ENCODE results near the gene PARN.

Gene PARN

GRCh38 chr16:14485811-14486519 lies 144.1 kb downstream of the PARN start:
- Mint-ChIP-seq H3K9me3 (peaks cover 4% of the 10 kb centered on the region), H3K36me3 (ENCODE audit: low read depth) (peaks cover 18% of the 10 kb centered on the region), H3K27me3 (ENCODE audit: low read depth) (peaks cover 3% of the 10 kb centered on the region), H3K4me3 (peak overlapping the region in 1 of 3 experiments; percentile 70), H3K4me1 (peaks cover 53% of the 10 kb centered on the region), H3K27ac (peak overlapping the region; percentile 80 to 90 (median 84))
- TF ChIP-seq CTCF (IDR thresholded peaks at IDR 0.05; ENCODE audit: unreplicated experiment in 3 of 3) = no peak

- Mint-ChIP-seq H3K4me1 (peaks cover 53% of the 10 kb centered on the region), H3K27ac (peak overlapping the region; percentile 54 to 85 (median 71)), H3K36me3 (ENCODE audit: low read depth) (peaks cover 26% of the 10 kb centered on the region), H3K4me3 (peak overlapping the region in 1 of 3 experiments; percentile 19), H3K9me3 (peaks cover 7% of the 10 kb centered on the region), H3K27me3 (ENCODE audit: low read depth) (no peaks in the 10 kb centered on the region)
- no peak for TF ChIP-seq CTCF (IDR thresholded peaks at IDR 0.05; ENCODE audit: unreplicated experiment in 3 of 3)
Observed at GRCh38 chr16:14485121-14485551, 144.9 kb downstream of the PARN start.

GRCh38 chr16:14483819-14484385 lies 146.2 kb downstream of the PARN start:
- no peaks in the 10 kb centered on the region for H3K27me3 Mint-ChIP-seq (ENCODE audit: low read depth)
- peaks cover 38% of the 10 kb centered on the region for H3K36me3 Mint-ChIP-seq (ENCODE audit: low read depth)
- no peak overlapping the region for H3K4me3 Mint-ChIP-seq
- peaks cover 14% of the 10 kb centered on the region for H3K9me3 Mint-ChIP-seq
- peak overlapping the region in 1 of 3 experiments; percentile 54 for H3K27ac Mint-ChIP-seq
- no peak for TF ChIP-seq CTCF (IDR thresholded peaks at IDR 0.05; ENCODE audit: unreplicated experiment in 3 of 3)
- peaks cover 45% of the 10 kb centered on the region for H3K4me1 Mint-ChIP-seq

- H3K4me1 Mint-ChIP-seq = no peaks in the 10 kb centered on the region
- no peak for TF ChIP-seq CTCF (IDR thresholded peaks at IDR 0.05; ENCODE audit: unreplicated experiment in 3 of 3)
- no peaks in the 10 kb centered on the region for H3K27me3 Mint-ChIP-seq (ENCODE audit: low read depth)
- no peak overlapping the region for H3K27ac Mint-ChIP-seq
- H3K4me3 Mint-ChIP-seq = no peak overlapping the region
- peaks cover 41% of the 10 kb centered on the region for H3K36me3 Mint-ChIP-seq (ENCODE audit: low read depth)
- H3K9me3 Mint-ChIP-seq = peaks cover 22% of the 10 kb centered on the region
Observed at GRCh38 chr16:14476183-14476582, 153.9 kb downstream of the PARN start.

GRCh38 chr16:14475370-14476139 lies 154.5 kb downstream of the PARN start:
- Mint-ChIP-seq H3K27me3 (ENCODE audit: low read depth) (no peaks in the 10 kb centered on the region), H3K4me1 (no peaks in the 10 kb centered on the region), H3K27ac (no peak overlapping the region), H3K4me3 (no peak overlapping the region), H3K36me3 (ENCODE audit: low read depth) (peaks cover 35% of the 10 kb centered on the region), H3K9me3 (peaks cover 22% of the 10 kb centered on the region)
- no peak for TF ChIP-seq CTCF (IDR thresholded peaks at IDR 0.05; ENCODE audit: unreplicated experiment in 3 of 3)

All from nephron (organoid).